ENCODE measurements around the gene PGP.

- TF ChIP-seq EZH2 (IDR thresholded peaks at IDR 0.05; ENCODE audit: borderline replicate concordance, low read depth, low read length, severe bottlenecking) = no peak
- TF ChIP-seq, protein P1, sequence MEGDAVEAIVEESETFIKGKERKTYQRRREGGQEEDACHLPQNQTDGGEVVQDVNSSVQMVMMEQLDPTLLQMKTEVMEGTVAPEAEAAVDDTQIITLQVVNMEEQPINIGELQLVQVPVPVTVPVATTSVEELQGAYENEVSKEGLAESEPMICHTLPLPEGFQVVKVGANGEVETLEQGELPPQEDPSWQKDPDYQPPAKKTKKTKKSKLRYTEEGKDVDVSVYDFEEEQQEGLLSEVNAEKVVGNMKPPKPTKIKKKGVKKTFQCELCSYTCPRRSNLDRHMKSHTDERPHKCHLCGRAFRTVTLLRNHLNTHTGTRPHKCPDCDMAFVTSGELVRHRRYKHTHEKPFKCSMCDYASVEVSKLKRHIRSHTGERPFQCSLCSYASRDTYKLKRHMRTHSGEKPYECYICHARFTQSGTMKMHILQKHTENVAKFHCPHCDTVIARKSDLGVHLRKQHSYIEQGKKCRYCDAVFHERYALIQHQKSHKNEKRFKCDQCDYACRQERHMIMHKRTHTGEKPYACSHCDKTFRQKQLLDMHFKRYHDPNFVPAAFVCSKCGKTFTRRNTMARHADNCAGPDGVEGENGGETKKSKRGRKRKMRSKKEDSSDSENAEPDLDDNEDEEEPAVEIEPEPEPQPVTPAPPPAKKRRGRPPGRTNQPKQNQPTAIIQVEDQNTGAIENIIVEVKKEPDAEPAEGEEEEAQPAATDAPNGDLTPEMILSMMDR (IDR thresholded peaks at IDR 0.05; ENCODE audit: borderline replicate concordance, extremely low read depth, low read length, poor library complexity, severe bottlenecking) = no peak
Measured at GRCh38 chr16:2205967-2206313, 8.7 kb downstream of the PGP start.

Data from DND-41 (cell line).